ENCODE results near the gene CABP1. TPM values are rescaled to one million over a fixed set of nuclear protein-coding genes. Genes with fewer than 3 reads are reported as not detected.

Gene CABP1
- total and polyA plus RNA-seq, 2 of the 13 experiments (the other 11 are each of a cell fraction or from before 2014, with no cell fraction given): not detected

GRCh38 chr12:120686690-120687577 lies 46.5 kb downstream of the CABP1 start, which contains the start of gene MLEC (continued):
- TF ChIP-seq ZNF773 (CRISPR knock-in tag; IDR thresholded peaks at IDR 0.05; ENCODE audit: borderline replicate concordance) (peak; percentile 28; the same call in 1 of the 2 replicates), ZNF235 (CRISPR knock-in tag; IDR thresholded peaks at IDR 0.05; ENCODE audit: borderline replicate concordance) (peak; percentile 37; the same call in 1 of the 2 replicates), SP2 (CRISPR knock-in tag; IDR thresholded peaks at IDR 0.05) (peak; percentile 73), ARID3A (IDR thresholded peaks at IDR 0.05; ENCODE audit: low read depth, low read length) (peak; percentile 20; the same call in 1 of the 2 replicates), XRCC5 (optimal IDR thresholded peaks at IDR 0.05; ENCODE audit: low read length) (peak; percentile 85), POGK (CRISPR knock-in tag; conservative IDR thresholded peaks at IDR 0.05) (peak; percentile 93; the same call in 1 of the 2 replicates), RCOR2 (CRISPR knock-in tag; IDR thresholded peaks at IDR 0.05) (no peak), ZNF691 (CRISPR knock-in tag; IDR thresholded peaks at IDR 0.05; ENCODE audit: borderline replicate concordance, low read depth) (peak; percentile 70; the same call in 1 of the 2 replicates), CTCF (CRISPR knock-in tag; IDR thresholded peaks at IDR 0.05) (peak; percentile 59), SOX5 (CRISPR knock-in tag; IDR thresholded peaks at IDR 0.05; ENCODE audit: borderline replicate concordance) (no peak; the same call in 1 of the 2 replicates), ZFX (CRISPR knock-in tag; IDR thresholded peaks at IDR 0.05; ENCODE audit: low read depth) (peak; percentile 73), JUND (CRISPR knock-in tag; IDR thresholded peaks at IDR 0.05) (0 out of 2 replicates have a peak, but pooled peaks have one; percentile 28), ZKSCAN1 (IDR thresholded peaks at IDR 0.05; ENCODE audit: low read length) (no peak), SNAI1 (CRISPR knock-in tag; IDR thresholded peaks at IDR 0.05; ENCODE audit: borderline replicate concordance) (no peak), ZMYM4 (CRISPR knock-in tag; IDR thresholded peaks at IDR 0.05) (peak; percentile 77), ATF6 (CRISPR knock-in tag; conservative IDR thresholded peaks at IDR 0.05) (no peak), ZUFSP (CRISPR knock-in tag; IDR thresholded peaks at IDR 0.05; ENCODE audit: borderline replicate concordance) (no peak)
